Cardiac muscle cell (in vitro differentiated cells and primary cell): Measurements from ENCODE around the gene KATNIP. TPM values are rescaled to one million over a fixed set of nuclear protein-coding genes. Genes with fewer than 3 reads are reported as not detected.

Experiments
- DNase-seq, 2 donors: peaks; one replicate each; pipeline versions ENCODE4 v3.0.0 to v3.0.0-alpha.2; 2010 to 2017; ENCODE audit warnings: low read depth in 1 of 2, low spot score in 1 of 2
- H3K27ac ChIP-seq: fragments of 200-600 bp; sonication (generic); 2 replicates; pipeline ENCODE4 v1.5.1; 2016
- H3K27me3 ChIP-seq: fragments of 200-600 bp; sonication (generic); 2 replicates; pipeline ENCODE4 v1.6.0; 2016; ENCODE audit warnings: control low read depth
- H3K36me3 ChIP-seq: fragments of 200-600 bp; sonication (generic); 2 replicates; pipeline ENCODE4 v1.5.1; 2016; ENCODE audit warnings: control low read depth
- H3K4me1 ChIP-seq: fragments of 200-600 bp; sonication (generic); 2 replicates; pipeline ENCODE4 v1.8.1; 2017; ENCODE audit warnings: low read depth, mild to moderate bottlenecking, mixed run types
- H3K4me3 ChIP-seq: fragments of 200-600 bp; sonication (generic); 2 replicates; pipeline ENCODE4 v1.5.1; 2016; ENCODE audit warnings: mild to moderate bottlenecking
- H3K9me3 ChIP-seq: fragments of 200-600 bp; sonication (generic); 2 replicates; pipeline ENCODE4 v1.5.1; 2017; ENCODE audit warnings: low read depth, mild to moderate bottlenecking, control low read depth
- CTCF ChIP-seq: IDR thresholded peaks from 2 replicates; pipeline ENCODE4 v1.5.1; 2012; ENCODE audit warnings: low read depth, mild to moderate bottlenecking, low read length
- polyA plus RNA-seq: library from polyadenylated mRNA; unstranded; fragments of >200 nt; fragmentation: Nextera tagmentation; extraction: Ambion mirVana; gene quantifications from 2 replicates; pipeline ENCODE4 v1.2.1, GENCODE V29; 2016
- total RNA-seq: library from RNA; depleted of rRNA; stranded (reverse); fragments of >200 nt; gene quantifications from 2 replicates; pipeline ENCODE4 v1.2.3, GENCODE V29; 2016

Gene KATNIP
- total and polyA plus RNA-seq, 2 experiments from 2014 or later = 10.8 to 24.1 TPM

- peak in 1 of 2 donors; percentile 59 for DNase-seq
- H3K27me3 ChIP-seq = no peaks in the 10 kb centered on the region
- no peaks in the 10 kb centered on the region for H3K4me1 ChIP-seq
- TF ChIP-seq CTCF = no peak
- no peak overlapping the region for H3K4me3 ChIP-seq
- H3K36me3 ChIP-seq = peaks cover 78% of the 10 kb centered on the region
- no peak overlapping the region for H3K27ac ChIP-seq
- H3K9me3 ChIP-seq = no peaks in the 10 kb centered on the region
These were observed 11.4 kb upstream of the KATNIP start for GRCh38 chr16:27538528-27538927.

- Histone ChIP-seq H3K4me3 (no peak overlapping the region), H3K36me3 (peaks cover 78% of the 10 kb centered on the region)
- TF ChIP-seq CTCF = no peak
These were observed 10.8 kb upstream of the KATNIP start for GRCh38 chr16:27539120-27539519.

GRCh38 chr16:27539636-27540035 lies 10.3 kb upstream of the KATNIP start:
- no peak overlapping the region for H3K4me3 ChIP-seq
- peaks cover 79% of the 10 kb centered on the region for H3K36me3 ChIP-seq
- no peaks in the 10 kb centered on the region for H3K27me3 ChIP-seq
- DNase-seq = no peak
- H3K4me1 ChIP-seq = no peaks in the 10 kb centered on the region
- TF ChIP-seq CTCF = no peak
- no peak overlapping the region for H3K27ac ChIP-seq
- H3K9me3 ChIP-seq = no peaks in the 10 kb centered on the region

More at GRCh38 chr16:27539120-27539519, 10.8 kb upstream of the KATNIP start:
- DNase-seq = peak in 1 of 2 donors; percentile 34
- Histone ChIP-seq H3K4me1 (no peaks in the 10 kb centered on the region), H3K27me3 (no peaks in the 10 kb centered on the region), H3K27ac (no peak overlapping the region), H3K9me3 (no peaks in the 10 kb centered on the region)

- Histone ChIP-seq H3K36me3 (peaks cover 51% of the 10 kb centered on the region), H3K9me3 (no peaks in the 10 kb centered on the region)
- no peak for TF ChIP-seq CTCF
These were observed 6.1 kb upstream of the KATNIP start for GRCh38 chr16:27543801-27544200.

GRCh38 chr16:27544671-27545070 lies 5.3 kb upstream of the KATNIP start:
- no peak for TF ChIP-seq CTCF
- DNase-seq = no peak
- Histone ChIP-seq H3K27me3 (no peaks in the 10 kb centered on the region), H3K4me3 (no peak overlapping the region), H3K4me1 (peaks cover 5% of the 10 kb centered on the region), H3K27ac (no peak overlapping the region), H3K9me3 (no peaks in the 10 kb centered on the region), H3K36me3 (peaks cover 47% of the 10 kb centered on the region)

More at GRCh38 chr16:27543801-27544200, 6.1 kb upstream of the KATNIP start:
- Histone ChIP-seq H3K27ac (no peak overlapping the region), H3K4me1 (peaks cover 3% of the 10 kb centered on the region), H3K27me3 (no peaks in the 10 kb centered on the region), H3K4me3 (no peak overlapping the region)
- no peak for DNase-seq

GRCh38 chr16:27547134-27547533 lies 2.8 kb upstream of the KATNIP start:
- no peak for TF ChIP-seq CTCF

More at GRCh38 chr16:27547134-27547533, 2.8 kb upstream of the KATNIP start:
- peaks cover 9% of the 10 kb centered on the region for H3K4me1 ChIP-seq
- peak in 1 of 2 donors; percentile 86 for DNase-seq
- peaks cover 24% of the 10 kb centered on the region for H3K36me3 ChIP-seq
- no peak overlapping the region for H3K27ac ChIP-seq
- no peaks in the 10 kb centered on the region for H3K27me3 ChIP-seq
- no peaks in the 10 kb centered on the region for H3K9me3 ChIP-seq
- H3K4me3 ChIP-seq = no peak overlapping the region
